ENCODE data around the gene CUL7. TPM values are rescaled to one million over a fixed set of nuclear protein-coding genes. Genes with fewer than 3 reads are reported as not detected.

CUL7 gene
- total RNA-seq, 2 experiments from 2014 or later = 21.9 to 22.1 TPM

DNA sequence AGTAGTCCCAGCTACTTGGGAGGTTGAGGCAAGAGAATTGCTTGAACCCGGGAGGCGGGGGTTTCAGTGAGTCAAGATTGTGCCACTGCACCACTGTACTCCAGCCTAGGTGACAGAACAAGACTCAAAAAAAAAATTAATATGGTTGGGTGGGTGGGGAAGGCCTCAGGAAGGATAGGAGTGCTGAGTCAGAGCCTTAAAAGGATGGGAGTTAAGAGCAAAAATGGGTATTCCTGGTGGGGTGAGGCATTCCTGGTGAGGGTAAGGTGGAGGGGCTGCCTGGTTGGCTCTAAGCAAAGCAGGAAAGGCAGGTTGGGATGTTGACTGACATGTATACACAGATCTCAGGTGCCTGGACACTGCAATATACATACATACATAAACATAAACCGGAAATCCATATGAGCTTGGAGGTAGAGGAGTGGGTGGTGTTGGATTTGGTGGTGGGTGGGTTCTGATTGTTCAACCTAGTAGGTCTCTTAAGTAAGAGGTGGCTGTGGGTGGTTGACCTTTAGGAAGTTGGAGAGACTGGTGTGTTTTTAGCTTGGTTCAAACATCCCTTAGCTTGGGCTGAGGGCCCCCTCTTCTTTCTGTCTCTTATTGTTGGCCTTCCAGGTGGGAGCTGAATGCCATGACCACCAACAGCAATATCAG is 33.5 kb downstream of the CUL7 start:
- H3K36me3 Mint-ChIP-seq (ENCODE audit: low read depth) = peaks cover 13% of the 10 kb centered on the region
- CTCF ChIA-PET = interaction anchor here (1.2 to 2.8 kb wide), 3 partner anchors 41 to 123 kb away, joined by 3 to 15 read pairs (median 4); partner anchors contain the start of gene PEX6
- intact Hi-C loops (cut with micrococcal nuclease) = loop anchor here (2.0 kb wide), 1 partner anchor 119 kb away; no protein-coding TSS in a partner anchor
- H3K27me3 Mint-ChIP-seq (ENCODE audit: low read depth) = no peaks in the 10 kb centered on the region
- no peaks in the 10 kb centered on the region for H3K9me3 Mint-ChIP-seq
- peak overlapping the region; percentile 36 for H3K4me3 Mint-ChIP-seq
- DNase-seq = no peak
- H3K27ac Mint-ChIP-seq = peak overlapping the region; percentile 61
- peaks cover 45% of the 10 kb centered on the region for H3K4me1 Mint-ChIP-seq (ENCODE audit: low read depth)

DNA sequence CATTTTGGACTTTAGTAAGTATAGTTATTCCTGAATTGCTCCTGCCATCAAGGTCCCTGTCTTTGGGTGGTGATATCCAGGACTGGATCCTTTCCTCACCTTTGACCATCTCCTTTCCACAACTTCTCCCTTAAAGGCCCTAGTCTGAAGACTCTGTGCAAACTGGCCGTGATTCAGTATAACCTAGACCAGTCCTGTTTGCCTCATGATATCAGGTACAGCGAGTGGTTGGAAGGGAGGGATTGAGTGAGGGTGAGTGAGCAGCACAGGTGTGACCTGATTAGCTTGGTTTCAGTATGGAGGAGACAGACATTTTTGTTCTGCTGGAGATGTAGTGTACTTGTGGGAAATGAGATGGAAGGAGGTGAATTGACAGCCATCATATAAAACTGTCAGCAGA is 34.5 kb downstream of the CUL7 start:
- intact Hi-C loops (cut with micrococcal nuclease) = no loop called here
- CTCF ChIA-PET = interaction anchor here (1.0 kb wide), 1 partner anchor 125 kb away, joined by 3 read pairs; no protein-coding TSS in a partner anchor
- Mint-ChIP-seq H3K4me3 (no peak overlapping the region), H3K27ac (no peak overlapping the region), H3K9me3 (no peaks in the 10 kb centered on the region), H3K27me3 (ENCODE audit: low read depth) (no peaks in the 10 kb centered on the region), H3K36me3 (ENCODE audit: low read depth) (peaks cover 7% of the 10 kb centered on the region), H3K4me1 (ENCODE audit: low read depth) (peaks cover 47% of the 10 kb centered on the region)
- no peak for DNase-seq

DNA sequence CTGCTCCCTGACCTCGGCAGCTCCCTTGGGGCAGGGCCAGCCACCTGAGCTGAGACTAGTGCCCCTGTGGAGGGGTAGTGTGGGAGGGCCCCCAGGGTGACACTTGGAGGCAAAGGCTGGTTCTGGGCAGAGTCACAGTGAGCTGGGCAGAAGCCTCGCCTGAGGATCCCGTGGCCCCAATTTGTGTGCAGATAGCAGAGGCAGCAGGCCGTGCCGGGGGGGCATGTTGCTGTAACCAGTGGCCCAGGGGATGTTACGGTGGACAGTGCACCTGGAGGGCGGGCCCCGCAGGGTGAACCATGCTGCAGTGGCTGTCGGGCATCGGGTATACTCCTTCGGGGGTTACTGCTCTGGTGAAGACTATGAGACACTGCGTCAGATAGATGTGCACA is 36.7 kb downstream of the CUL7 start:
- no peak overlapping the region for H3K4me3 Mint-ChIP-seq
- H3K4me1 Mint-ChIP-seq (ENCODE audit: low read depth) = peaks cover 50% of the 10 kb centered on the region
- peaks cover 15% of the 10 kb centered on the region for H3K36me3 Mint-ChIP-seq (ENCODE audit: low read depth)
- DNase-seq = no peak
- no peaks in the 10 kb centered on the region for H3K27me3 Mint-ChIP-seq (ENCODE audit: low read depth)
- CTCF ChIA-PET = interaction anchor here (0.6 to 1.5 kb wide), 2 partner anchors 87 to 125 kb away, joined by 4 to 5 read pairs; partner anchors contain the start of gene CNPY3
- H3K27ac Mint-ChIP-seq = no peak overlapping the region
- H3K9me3 Mint-ChIP-seq = no peaks in the 10 kb centered on the region
- intact Hi-C loops (cut with micrococcal nuclease) = no loop called here

DNA sequence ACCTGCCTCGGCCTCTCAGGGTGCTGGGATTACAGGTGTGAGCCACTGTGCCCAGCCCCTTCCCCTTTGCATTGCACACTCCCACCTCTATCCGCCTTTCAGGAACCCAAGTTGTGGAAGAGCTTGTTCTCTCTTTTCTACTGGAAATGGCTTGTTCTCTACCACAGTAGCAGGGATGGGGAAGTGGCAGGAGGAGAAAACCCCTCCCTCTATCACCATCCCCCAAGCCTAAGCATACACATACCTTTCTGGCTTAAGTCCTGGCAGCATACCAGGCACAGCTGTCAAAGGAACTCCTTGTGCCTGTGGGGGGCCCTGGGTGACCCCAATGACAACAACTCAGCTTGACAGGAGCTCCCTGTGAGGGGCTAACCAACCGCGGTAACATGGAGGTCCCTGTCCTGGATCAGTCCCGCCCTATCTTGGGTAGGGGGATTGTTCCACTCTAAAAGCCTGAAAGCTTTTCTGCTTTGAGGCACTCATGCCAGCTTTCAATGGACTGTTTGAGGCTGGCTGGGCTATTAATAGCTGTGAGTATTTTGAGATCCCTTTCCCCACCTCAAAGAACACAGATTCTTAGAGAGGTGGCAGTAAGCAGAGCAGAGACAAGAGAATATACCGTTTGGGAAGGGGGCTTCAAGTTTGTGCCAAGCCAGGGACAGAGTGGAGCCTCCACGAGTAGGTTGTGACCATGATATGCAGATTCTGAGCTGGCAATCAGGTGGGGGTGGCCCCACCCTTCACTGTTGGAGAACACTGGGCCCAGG is 37.3 kb downstream of the CUL7 start:
- Mint-ChIP-seq H3K36me3 (ENCODE audit: low read depth) (peaks cover 15% of the 10 kb centered on the region), H3K4me1 (ENCODE audit: low read depth) (peaks cover 54% of the 10 kb centered on the region), H3K4me3 (peak overlapping the region; percentile 8), H3K9me3 (no peaks in the 10 kb centered on the region), H3K27me3 (ENCODE audit: low read depth) (no peaks in the 10 kb centered on the region), H3K27ac (no peak overlapping the region)
- intact Hi-C loops (cut with micrococcal nuclease) = no loop called here
- CTCF ChIA-PET = interaction anchor here (0.6 to 1.6 kb wide), 3 partner anchors 86 to 128 kb away, joined by 4 to 5 read pairs (median 5); partner anchors contain the start of gene CNPY3
- DNase-seq = no peak

DNA sequence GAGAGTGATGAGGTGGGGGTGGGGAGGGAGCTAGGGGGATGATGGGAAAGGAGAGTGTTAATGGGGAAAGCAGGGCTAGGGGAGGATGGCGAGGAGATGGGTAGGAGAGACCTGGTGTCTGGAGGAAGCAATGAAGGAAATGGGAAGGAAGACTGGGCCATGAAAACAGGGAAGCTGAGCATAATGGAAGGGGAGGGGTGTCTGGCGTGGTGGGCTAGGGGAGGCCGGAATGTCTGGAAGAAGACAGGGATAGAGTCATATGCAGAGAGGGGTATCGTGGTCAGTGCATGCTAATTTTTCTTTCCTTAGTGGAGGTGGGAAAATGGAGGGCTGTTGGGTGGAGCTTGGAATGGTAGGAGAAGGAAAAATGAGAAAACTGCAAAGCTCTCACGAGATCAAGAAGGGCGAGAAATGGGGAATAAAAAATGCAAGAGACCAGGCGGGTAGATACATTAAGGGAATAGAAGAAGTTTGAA is 39.2 kb downstream of the CUL7 start:
- CTCF ChIA-PET = interaction anchor here (0.9 to 1.2 kb wide), 3 partner anchors 40 to 129 kb away, joined by 3 to 4 read pairs (median 3); partner anchors contain the start of gene CUL7
- Mint-ChIP-seq H3K27me3 (ENCODE audit: low read depth) (no peaks in the 10 kb centered on the region), H3K4me3 (peak overlapping the region; percentile 95), H3K9me3 (no peaks in the 10 kb centered on the region), H3K36me3 (ENCODE audit: low read depth) (peaks cover 14% of the 10 kb centered on the region), H3K4me1 (ENCODE audit: low read depth) (peaks cover 50% of the 10 kb centered on the region), H3K27ac (peak overlapping the region; percentile 88)
- no peak for DNase-seq
- intact Hi-C loops (cut with micrococcal nuclease) = loop anchor here (1.0 to 2.0 kb wide), 8 partner anchors 30 to 452 kb away; partner anchors contain the start of genes CNPY3, CUL7, KLC4 and MRPL2

DNA sequence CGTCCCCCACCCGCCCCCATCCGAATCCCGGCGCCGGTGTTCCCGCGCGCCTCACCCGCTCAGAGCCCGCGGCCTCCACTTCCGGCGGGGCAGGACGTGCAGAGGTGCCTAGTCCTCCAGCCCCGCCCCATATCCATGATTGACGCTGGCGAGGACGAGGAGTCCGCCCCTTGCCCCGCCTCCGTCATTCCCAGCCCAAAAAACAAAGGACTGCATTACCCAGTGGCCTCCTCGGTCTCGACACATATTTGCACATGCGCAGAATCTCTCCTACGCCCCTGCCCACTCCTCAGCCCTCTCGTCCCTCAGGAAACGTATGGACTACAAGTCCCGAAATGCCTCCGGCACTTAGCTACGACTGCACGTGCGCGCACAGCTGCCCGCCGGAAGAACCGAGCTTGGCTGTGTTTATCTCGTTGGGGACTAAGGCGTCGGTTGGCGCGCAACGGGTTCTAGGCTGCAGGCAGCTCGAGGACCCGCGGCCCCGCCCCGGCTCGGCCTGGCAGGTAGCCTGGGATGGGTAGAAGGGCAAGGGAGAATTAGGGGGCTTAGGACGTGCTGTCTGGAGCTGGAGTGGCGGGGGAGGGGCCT is 39.7 kb downstream of the CUL7 start, which contains the start of the genes KLHDC3 and MEA1:
TSS of gene KLHDC3 (plus strand) at position 407 of the 591 bp plus-strand sequence. CDS start 2,944 bp downstream, outside the sequence.
TSS of gene MEA1 (minus strand) at position 104 of the 591 bp plus-strand sequence. CDS start 133 bp downstream, outside the sequence.
- Mint-ChIP-seq H3K9me3 (no peaks in the 10 kb centered on the region), H3K27ac (peak within 1 kb of the TSS; percentile 88), H3K27me3 (ENCODE audit: low read depth) (no peaks in the 10 kb centered on the region), H3K4me3 (peak within 1 kb of the TSS; percentile 95), H3K36me3 (ENCODE audit: low read depth) (peaks cover 16% of the 10 kb centered on the region), H3K4me1 (ENCODE audit: low read depth) (peaks cover 53% of the 10 kb centered on the region)
- DNase-seq = peak; percentile 100
- intact Hi-C loops (cut with micrococcal nuclease) = loop anchor here (1.0 to 2.0 kb wide), 10 partner anchors 7 to 451 kb away; partner anchors contain the start of genes CNPY3, CUL7, KLC4 and MRPL2
- CTCF ChIA-PET = interaction anchor here (0.9 to 1.5 kb wide), 3 partner anchors 40 to 130 kb away, joined by 3 to 4 read pairs (median 3); partner anchors contain the start of gene CUL7

DNA sequence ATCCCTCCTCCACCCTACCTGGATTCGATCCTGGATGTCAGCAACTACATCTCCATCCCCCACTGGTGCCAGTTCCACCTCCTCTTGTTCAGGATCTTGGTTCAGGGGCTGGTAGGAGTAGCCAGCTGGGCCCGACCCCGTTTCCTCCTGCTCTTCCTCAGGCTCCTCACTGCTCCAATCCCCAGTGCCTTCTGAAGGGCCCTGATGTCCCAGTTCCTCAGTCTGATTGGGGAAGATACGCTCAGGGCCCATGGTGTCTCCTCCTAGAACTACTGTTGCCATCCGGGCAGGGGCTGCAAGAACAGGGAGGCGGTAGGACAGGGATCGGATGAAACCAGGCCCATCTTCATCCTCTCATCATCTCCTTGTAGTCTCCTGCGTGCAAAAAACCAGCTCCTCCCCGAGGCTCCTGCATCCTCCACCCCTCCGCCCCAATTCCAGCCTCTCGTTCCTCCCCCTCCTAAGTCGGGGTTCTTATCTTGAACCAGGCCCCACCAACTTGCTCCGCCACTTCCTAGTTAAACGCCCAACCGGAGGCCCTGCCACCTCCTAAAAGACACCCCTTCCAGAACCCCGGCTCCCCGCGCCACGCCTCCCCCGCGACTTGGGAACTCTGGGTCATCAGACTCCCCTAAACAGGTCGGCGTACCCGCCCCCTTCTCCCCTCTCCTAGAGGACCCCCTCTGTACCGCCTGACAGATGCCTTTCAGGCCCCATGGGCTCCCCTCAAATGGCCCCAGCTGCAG is 40.4 kb downstream of the CUL7 start:
- CTCF ChIA-PET = interaction anchor here (0.9 to 1.5 kb wide), 3 partner anchors 41 to 131 kb away, joined by 3 to 4 read pairs (median 3); partner anchors contain the start of gene CUL7
- Mint-ChIP-seq H3K4me3 (peak overlapping the region; percentile 95), H3K27me3 (ENCODE audit: low read depth) (no peaks in the 10 kb centered on the region), H3K9me3 (no peaks in the 10 kb centered on the region), H3K4me1 (ENCODE audit: low read depth) (peaks cover 53% of the 10 kb centered on the region), H3K27ac (peak overlapping the region; percentile 88), H3K36me3 (ENCODE audit: low read depth) (peaks cover 22% of the 10 kb centered on the region)
- intact Hi-C loops (cut with micrococcal nuclease) = loop anchor here (1.0 kb wide), 2 partner anchors 8 to 34 kb away; partner anchors contain the start of genes PEX6 and RRP36
- no peak for DNase-seq

DNA sequence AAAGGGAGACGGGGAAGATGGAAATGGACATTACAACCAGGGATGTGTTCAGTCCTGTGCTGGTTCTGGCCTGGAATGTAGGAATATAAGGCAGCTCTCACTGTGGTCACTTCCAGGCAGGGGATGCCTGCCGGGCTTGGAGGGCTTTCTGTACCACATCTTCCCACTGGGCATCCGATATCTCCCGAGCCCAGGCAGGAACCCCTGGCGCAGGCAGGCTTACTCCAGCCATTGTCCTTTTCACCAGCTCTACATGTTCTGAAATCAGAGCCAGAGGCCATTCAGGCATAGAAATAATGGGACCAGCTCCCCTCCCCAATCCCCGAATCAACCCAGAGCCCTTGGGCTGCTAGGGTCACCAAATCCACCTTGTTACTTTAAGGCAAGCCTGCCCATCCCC is 41.3 kb downstream of the CUL7 start:
- peaks cover 23% of the 10 kb centered on the region for H3K36me3 Mint-ChIP-seq (ENCODE audit: low read depth)
- H3K27ac Mint-ChIP-seq = peak overlapping the region; percentile 88
- H3K9me3 Mint-ChIP-seq = no peaks in the 10 kb centered on the region
- DNase-seq = no peak
- H3K4me1 Mint-ChIP-seq (ENCODE audit: low read depth) = peaks cover 51% of the 10 kb centered on the region
- CTCF ChIA-PET = no interaction called here
- intact Hi-C loops (cut with micrococcal nuclease) = no loop called here
- H3K27me3 Mint-ChIP-seq (ENCODE audit: low read depth) = no peaks in the 10 kb centered on the region
- H3K4me3 Mint-ChIP-seq = peak overlapping the region; percentile 95

DNA sequence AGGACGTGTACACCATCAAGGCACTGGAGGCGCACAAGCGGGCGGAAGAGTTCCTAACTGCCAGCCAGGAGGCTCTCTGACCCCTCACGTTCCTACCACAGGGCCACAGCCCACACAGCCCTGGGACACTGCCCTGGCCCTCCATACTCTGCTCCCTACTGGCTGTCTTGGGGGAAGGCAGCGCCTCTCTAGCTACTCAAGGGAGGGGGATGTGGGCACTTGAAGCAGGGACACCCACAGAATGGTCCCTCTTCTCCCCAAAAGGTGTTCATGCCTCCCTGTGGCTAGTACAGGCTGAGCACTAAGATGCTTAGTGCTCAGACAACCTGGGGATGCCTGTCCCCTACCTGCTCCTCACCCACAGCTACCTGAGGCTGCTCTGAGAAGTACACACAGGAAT is 42.4 kb downstream of the CUL7 start:
- H3K4me1 Mint-ChIP-seq (ENCODE audit: low read depth) = peaks cover 43% of the 10 kb centered on the region
- H3K36me3 Mint-ChIP-seq (ENCODE audit: low read depth) = peaks cover 23% of the 10 kb centered on the region
- DNase-seq = no peak
- intact Hi-C loops (cut with micrococcal nuclease) = no loop called here
- H3K27ac Mint-ChIP-seq = peak overlapping the region; percentile 3
- H3K9me3 Mint-ChIP-seq = no peaks in the 10 kb centered on the region
- H3K27me3 Mint-ChIP-seq (ENCODE audit: low read depth) = no peaks in the 10 kb centered on the region
- CTCF ChIA-PET = interaction anchor here (0.9 to 2.3 kb wide), 4 partner anchors 39 to 132 kb away, joined by 3 to 9 read pairs (median 4); no protein-coding TSS in a partner anchor
- H3K4me3 Mint-ChIP-seq = no peak overlapping the region

DNA sequence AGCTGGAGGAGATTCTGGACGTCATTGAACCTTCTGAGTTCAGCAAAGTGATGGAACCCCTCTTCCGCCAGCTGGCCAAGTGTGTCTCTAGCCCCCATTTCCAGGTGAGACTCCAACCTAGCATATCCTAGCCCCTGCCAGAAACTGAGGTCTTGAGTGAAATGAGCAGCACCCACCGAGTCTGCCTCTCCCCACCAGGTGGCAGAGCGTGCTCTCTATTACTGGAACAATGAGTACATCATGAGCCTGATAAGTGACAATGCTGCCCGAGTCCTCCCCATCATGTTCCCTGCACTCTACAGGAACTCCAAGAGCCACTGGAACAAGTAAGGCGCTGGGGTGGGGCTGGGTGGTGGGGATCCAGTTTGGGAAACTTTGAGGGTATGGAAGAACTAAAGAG is 44.5 kb downstream of the CUL7 start:
- intact Hi-C loops (cut with micrococcal nuclease) = loop anchor here (1.0 kb wide), 1 partner anchor 134 kb away; no protein-coding TSS in a partner anchor
- Mint-ChIP-seq H3K9me3 (no peaks in the 10 kb centered on the region), H3K36me3 (ENCODE audit: low read depth) (peaks cover 26% of the 10 kb centered on the region), H3K27ac (no peak overlapping the region), H3K4me1 (ENCODE audit: low read depth) (peaks cover 28% of the 10 kb centered on the region), H3K4me3 (no peak overlapping the region), H3K27me3 (ENCODE audit: low read depth) (no peaks in the 10 kb centered on the region)
- CTCF ChIA-PET = interaction anchor here (1.2 to 2.3 kb wide), 2 partner anchors 29 to 134 kb away, joined by 3 to 9 read pairs; no protein-coding TSS in a partner anchor
- peak; percentile 58 for DNase-seq

DNA sequence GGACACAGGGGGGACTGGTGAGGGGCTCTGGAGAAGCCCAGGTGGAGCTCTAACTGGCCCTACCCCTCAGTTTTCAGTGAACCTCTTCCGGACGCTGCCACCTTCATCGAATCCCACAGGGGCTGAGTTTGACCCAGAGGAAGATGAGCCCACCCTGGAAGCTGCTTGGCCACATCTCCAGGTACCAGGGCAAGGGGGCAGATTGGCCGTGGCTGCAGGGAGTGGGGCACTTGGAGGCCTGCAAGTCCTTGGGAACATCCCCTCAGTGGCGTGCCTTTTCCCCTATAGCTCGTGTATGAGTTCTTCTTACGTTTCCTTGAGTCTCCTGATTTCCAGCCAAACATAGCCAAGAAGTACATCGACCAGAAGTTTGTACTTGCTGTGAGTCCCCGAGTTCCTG is 46.5 kb downstream of the CUL7 start:
- Mint-ChIP-seq H3K4me1 (ENCODE audit: low read depth) (peaks cover 15% of the 10 kb centered on the region), H3K9me3 (no peaks in the 10 kb centered on the region), H3K4me3 (no peak overlapping the region), H3K27ac (no peak overlapping the region), H3K36me3 (ENCODE audit: low read depth) (peaks cover 17% of the 10 kb centered on the region), H3K27me3 (ENCODE audit: low read depth) (no peaks in the 10 kb centered on the region)
- CTCF ChIA-PET = no interaction called here
- DNase-seq = no peak
- intact Hi-C loops (cut with micrococcal nuclease) = no loop called here

All from activated naive CD4-positive, alpha-beta T cell treated with anti-CD3 and anti-CD28 coated beads for 36 hours (primary cell).